ENCODE measurements around the gene SIX1.

DNA sequence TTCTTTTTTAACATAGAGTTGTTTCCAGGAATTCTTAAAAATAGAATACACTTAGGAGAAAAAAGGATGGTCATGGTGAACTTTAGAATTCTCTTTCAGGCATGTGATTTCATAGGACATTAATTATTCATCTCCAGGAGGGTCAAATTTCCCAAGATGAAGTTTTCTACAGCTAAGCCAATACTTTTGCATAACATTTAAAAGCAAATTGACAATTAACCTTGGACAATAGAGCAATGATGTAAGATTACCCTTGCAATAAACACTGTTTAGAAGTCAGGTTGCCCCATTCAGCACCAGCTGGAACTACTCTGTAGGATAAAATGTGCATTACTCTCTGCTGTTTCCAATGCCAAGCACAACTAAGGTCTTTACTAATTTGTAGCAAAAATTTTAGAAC lies 49.5 kb downstream of the SIX1 start:
- TF ChIP-seq CTCF (IDR thresholded peaks at IDR 0.05) (no peak), POLR2A (IDR thresholded peaks at IDR 0.05) (no peak), EP300 (IDR thresholded peaks at IDR 0.05) (no peak)
